Measurements from ENCODE around the gene ARHGEF3. TPM values are rescaled to one million over a fixed set of nuclear protein-coding genes. Genes with fewer than 3 reads are reported as not detected.

Gene ARHGEF3
- total RNA-seq, 4 donors from 2014 or later = 3.1 to 11.6 (median 5.7) TPM

DNA sequence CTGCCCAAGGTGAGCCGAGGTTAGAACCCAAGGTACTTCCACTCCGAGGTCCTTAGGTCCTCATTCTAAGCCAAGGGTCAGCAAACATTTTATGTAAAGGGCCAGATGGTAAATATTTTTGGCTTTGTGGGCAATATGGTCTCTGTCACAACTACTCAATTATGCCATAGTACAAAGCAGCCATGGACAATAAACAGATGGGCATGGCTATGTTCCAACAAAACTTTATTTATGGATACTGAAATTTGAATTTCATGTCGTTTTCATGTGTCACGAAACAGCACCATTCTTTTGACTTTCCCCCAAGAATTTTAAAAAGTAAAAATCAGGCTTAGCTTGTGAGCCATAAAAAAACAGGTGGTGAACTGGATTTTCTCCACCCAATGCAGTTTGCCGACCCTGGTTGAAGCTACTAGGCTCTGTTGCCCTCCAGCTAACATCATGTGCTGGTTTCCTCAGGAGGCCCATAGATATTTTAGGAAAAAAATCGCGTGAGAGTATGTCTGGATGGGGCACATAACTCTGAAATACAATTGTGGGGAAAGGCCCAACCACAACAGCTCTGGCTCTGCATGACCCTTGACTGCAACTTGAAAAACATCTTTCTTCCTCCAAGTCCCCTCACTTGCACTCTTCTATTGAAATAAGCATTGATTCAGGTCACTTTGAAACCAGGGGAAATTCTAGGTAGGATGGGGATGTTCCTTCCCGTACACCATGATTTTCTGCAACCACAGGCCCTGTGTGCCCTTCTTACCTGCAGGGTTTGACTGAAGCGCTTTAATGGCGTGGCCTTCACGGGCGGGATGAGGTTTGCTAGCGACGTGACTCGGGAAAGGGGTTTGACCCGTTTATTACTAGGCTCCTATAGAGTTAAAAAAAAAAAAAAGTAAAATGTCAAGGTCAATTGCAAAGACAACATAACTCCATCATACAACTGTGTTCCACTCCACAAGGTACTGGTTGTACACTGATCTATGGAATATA is 28.5 kb downstream of the ARHGEF3 start:
- Histone ChIP-seq H3K9me3 (no peaks in the 10 kb centered on the region), H3K4me3 (no peak overlapping the region), H3K4me1 (peaks cover 23 to 36% of the 10 kb centered on the region in 2 donors), H3K27ac (no peak overlapping the region), H3K27me3 (no peaks in the 10 kb centered on the region), H3K36me3 (peaks cover 0 to 15% of the 10 kb centered on the region in 2 donors)
- intact Hi-C loops (cut with DNase I; ENCODE audit: low total_unique reads) (no loop called here), in situ Hi-C loops (cut with MboI; ENCODE audit: low sequenced_read_pairs in 4 of 4) (no loop called here)
- DNase-seq (no peak), ATAC-seq (no peak)
- TF ChIP-seq, protein P1, sequence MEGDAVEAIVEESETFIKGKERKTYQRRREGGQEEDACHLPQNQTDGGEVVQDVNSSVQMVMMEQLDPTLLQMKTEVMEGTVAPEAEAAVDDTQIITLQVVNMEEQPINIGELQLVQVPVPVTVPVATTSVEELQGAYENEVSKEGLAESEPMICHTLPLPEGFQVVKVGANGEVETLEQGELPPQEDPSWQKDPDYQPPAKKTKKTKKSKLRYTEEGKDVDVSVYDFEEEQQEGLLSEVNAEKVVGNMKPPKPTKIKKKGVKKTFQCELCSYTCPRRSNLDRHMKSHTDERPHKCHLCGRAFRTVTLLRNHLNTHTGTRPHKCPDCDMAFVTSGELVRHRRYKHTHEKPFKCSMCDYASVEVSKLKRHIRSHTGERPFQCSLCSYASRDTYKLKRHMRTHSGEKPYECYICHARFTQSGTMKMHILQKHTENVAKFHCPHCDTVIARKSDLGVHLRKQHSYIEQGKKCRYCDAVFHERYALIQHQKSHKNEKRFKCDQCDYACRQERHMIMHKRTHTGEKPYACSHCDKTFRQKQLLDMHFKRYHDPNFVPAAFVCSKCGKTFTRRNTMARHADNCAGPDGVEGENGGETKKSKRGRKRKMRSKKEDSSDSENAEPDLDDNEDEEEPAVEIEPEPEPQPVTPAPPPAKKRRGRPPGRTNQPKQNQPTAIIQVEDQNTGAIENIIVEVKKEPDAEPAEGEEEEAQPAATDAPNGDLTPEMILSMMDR (IDR thresholded peaks at IDR 0.05 in 4 of 5, conservative IDR thresholded peaks at IDR 0.05 in 1 of 5) = no peak
- no peak for TF ChIP-seq POLR2A (IDR thresholded peaks at IDR 0.05)

DNA sequence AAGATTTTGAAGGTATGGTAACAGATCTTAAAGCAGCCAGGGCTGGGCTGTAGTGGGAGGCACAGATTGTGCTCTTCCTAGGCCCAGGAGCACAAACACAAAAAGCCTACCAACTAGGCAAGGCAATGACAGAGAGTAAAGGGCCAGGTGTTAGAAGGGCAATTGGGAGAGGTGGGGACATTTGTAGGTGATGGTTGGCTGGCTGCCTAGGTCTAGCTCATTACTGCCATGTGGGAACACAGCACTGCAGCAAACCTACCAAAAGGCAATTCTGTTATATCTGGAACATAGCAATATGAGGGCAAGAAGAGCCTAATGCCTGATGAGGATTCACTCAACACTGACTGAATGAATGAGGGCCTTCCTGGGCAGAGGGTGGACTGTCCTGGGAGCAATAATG is 30.4 kb downstream of the ARHGEF3 start:
- intact Hi-C loops (cut with DNase I; ENCODE audit: low total_unique reads) = no loop called here
- peaks cover 0 to 15% of the 10 kb centered on the region in 2 donors for H3K36me3 ChIP-seq
- TF ChIP-seq, protein P1 (IDR thresholded peaks at IDR 0.05 in 4 of 5, conservative IDR thresholded peaks at IDR 0.05 in 1 of 5) = no peak
- TF ChIP-seq POLR2A (IDR thresholded peaks at IDR 0.05) = no peak
- in situ Hi-C loops (cut with MboI; ENCODE audit: low sequenced_read_pairs in 4 of 4) = no loop called here
- H3K4me3 ChIP-seq = no peak overlapping the region
- ATAC-seq (no peak), DNase-seq (no peak)
- no peak overlapping the region for H3K27ac ChIP-seq
- H3K4me1 ChIP-seq = peaks cover 21% of the 10 kb centered on the region in 2 donors
- no peaks in the 10 kb centered on the region for H3K9me3 ChIP-seq
- H3K27me3 ChIP-seq = no peaks in the 10 kb centered on the region

DNA sequence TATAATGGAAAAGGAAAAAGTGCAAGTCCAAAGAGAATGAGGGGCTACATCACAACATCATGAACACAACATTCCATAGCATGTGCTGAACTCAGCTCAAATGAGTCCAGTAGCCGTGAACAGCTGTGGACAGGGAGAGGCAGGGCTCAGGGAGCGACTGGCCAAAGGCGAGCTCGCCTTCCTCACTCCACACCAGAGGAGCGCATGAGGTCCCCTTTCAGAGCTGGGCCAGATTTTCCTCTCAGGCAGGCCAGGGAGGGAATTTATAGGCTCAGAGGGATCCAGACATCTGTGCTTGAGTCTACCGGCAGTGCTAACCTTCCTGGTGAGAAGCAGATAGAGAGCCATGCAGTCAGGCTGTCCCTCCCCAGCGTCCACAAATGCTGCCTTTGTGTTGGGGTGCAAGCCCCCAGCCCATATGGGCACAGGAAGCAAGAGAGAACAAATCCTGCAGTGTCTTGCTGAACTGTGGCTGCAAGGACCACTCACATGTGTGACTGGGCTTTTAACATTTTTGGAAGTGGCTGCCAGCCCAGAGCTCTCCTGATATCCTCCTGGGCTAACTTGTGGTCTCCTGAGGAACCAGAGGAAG is 32.5 kb downstream of the ARHGEF3 start:
- intact Hi-C loops (cut with DNase I; ENCODE audit: low total_unique reads) (no loop called here), in situ Hi-C loops (cut with MboI; ENCODE audit: low sequenced_read_pairs in 4 of 4) (no loop called here)
- peak overlapping the region; percentile 12 to 55 (median 42) for H3K27ac ChIP-seq
- peaks cover 15 to 16% of the 10 kb centered on the region in 2 donors for H3K4me1 ChIP-seq
- no peak for TF ChIP-seq POLR2A (IDR thresholded peaks at IDR 0.05)
- TF ChIP-seq, protein P1 (IDR thresholded peaks at IDR 0.05 in 4 of 5, conservative IDR thresholded peaks at IDR 0.05 in 1 of 5) = no peak
- no peaks in the 10 kb centered on the region for H3K27me3 ChIP-seq
- ATAC-seq (peak in 1 of 2 donors; percentile 82), DNase-seq (peak in 1 of 2 donors; percentile 37)
- H3K4me3 ChIP-seq = no peak overlapping the region
- H3K36me3 ChIP-seq = peaks cover 0 to 15% of the 10 kb centered on the region in 2 donors
- no peaks in the 10 kb centered on the region for H3K9me3 ChIP-seq

DNA sequence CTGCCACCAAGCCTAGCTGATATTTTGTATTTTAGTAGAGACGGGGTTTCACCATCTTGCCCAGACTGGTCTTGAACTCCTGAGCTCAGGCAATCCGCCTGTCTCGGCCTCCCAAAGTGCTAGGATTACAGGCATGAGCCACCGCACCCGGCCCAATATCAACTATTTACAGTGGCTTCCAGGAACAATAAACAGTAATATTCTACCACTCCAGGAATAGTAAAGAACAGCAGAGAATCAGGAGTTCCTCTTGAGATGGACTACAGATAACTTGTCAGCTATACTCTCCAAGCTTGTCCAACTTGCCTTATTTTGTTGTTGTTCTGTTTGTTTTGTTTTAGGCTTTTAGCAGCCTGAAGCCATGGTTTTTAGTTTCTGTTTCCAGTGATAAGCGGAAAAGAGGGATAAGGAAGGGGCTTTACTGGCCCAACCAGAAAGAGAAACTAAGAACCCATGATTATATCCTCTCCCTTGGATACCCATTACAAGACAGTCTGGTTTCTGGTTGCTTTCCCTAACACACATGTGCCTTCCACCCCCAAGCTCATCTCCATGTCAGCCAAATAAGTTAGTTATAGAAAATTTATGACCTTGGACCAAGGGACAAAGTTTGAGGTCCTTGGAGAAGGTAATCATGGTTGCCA is 36.7 kb downstream of the ARHGEF3 start:
- H3K27me3 ChIP-seq = no peaks in the 10 kb centered on the region
- DNase-seq = no peak
- H3K36me3 ChIP-seq = no peaks in the 10 kb centered on the region
- ATAC-seq = no peak
- H3K4me1 ChIP-seq = peaks cover 22% of the 10 kb centered on the region in 2 donors
- intact Hi-C loops (cut with DNase I; ENCODE audit: low total_unique reads) = no loop called here
- no peak overlapping the region for H3K27ac ChIP-seq
- no peak for TF ChIP-seq POLR2A (IDR thresholded peaks at IDR 0.05)
- TF ChIP-seq, protein P1 (IDR thresholded peaks at IDR 0.05 in 4 of 5, conservative IDR thresholded peaks at IDR 0.05 in 1 of 5) = no peak
- H3K4me3 ChIP-seq = no peak overlapping the region
- in situ Hi-C loops (cut with MboI; ENCODE audit: low sequenced_read_pairs in 4 of 4) = no loop called here
- no peaks in the 10 kb centered on the region for H3K9me3 ChIP-seq
